ENCODE measurements around the gene PCDH9. TPM values are rescaled to one million over a fixed set of nuclear protein-coding genes. Genes with fewer than 3 reads are reported as not detected.

Gene PCDH9
- total RNA-seq, 1 experiment from 2014 or later: 4.2 TPM

DNA sequence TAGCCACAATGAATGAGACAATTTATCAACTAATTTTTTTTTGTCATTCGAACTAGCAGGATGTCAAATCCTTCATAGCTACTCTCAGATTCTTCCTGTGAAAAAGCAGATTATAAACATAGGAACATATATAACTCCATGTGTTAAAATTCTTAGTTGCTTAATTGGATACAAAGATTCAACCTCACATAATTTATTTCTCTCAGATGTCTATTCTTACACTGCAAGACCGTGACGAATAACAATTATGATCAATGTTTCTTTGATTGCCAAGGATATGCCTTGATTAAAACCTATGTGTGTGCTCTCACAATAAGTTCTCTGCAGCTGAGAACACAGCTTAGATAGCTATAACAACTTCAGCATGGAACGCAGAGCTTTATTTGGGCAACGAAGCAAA, 872.7 kb downstream of the PCDH9 start:
- in situ Hi-C loops (cut with HindIII; ENCODE audit: low pct_unique_long_range_greater_than_20kb, low sequenced_read_pairs) (no loop called here), intact Hi-C loops (cut with micrococcal nuclease; ENCODE audit: unreplicated experiment) (no loop called here)
- H3K36me3 ChIP-seq (ENCODE audit: control insufficient read depth, insufficient read depth, low read length): no peaks in the 10 kb centered on the region
- no peaks in the 10 kb centered on the region for H3K27me3 ChIP-seq (ENCODE audit: control insufficient read depth, insufficient read depth, low read length)
- DNase-seq (ENCODE audit: low read depth, low spot score) (no peak), ATAC-seq (no peak)
- TF ChIP-seq POLR2AphosphoS5 (IDR thresholded peaks at IDR 0.05; ENCODE audit: low read depth, low read length) (no peak), SIN3A (IDR thresholded peaks at IDR 0.05; ENCODE audit: borderline replicate concordance, insufficient read depth, low read depth, low read length) (no peak), TCF7L2 (IDR thresholded peaks at IDR 0.05; ENCODE audit: low read depth, low read length) (no peak)
- TF ChIP-seq, protein P1, sequence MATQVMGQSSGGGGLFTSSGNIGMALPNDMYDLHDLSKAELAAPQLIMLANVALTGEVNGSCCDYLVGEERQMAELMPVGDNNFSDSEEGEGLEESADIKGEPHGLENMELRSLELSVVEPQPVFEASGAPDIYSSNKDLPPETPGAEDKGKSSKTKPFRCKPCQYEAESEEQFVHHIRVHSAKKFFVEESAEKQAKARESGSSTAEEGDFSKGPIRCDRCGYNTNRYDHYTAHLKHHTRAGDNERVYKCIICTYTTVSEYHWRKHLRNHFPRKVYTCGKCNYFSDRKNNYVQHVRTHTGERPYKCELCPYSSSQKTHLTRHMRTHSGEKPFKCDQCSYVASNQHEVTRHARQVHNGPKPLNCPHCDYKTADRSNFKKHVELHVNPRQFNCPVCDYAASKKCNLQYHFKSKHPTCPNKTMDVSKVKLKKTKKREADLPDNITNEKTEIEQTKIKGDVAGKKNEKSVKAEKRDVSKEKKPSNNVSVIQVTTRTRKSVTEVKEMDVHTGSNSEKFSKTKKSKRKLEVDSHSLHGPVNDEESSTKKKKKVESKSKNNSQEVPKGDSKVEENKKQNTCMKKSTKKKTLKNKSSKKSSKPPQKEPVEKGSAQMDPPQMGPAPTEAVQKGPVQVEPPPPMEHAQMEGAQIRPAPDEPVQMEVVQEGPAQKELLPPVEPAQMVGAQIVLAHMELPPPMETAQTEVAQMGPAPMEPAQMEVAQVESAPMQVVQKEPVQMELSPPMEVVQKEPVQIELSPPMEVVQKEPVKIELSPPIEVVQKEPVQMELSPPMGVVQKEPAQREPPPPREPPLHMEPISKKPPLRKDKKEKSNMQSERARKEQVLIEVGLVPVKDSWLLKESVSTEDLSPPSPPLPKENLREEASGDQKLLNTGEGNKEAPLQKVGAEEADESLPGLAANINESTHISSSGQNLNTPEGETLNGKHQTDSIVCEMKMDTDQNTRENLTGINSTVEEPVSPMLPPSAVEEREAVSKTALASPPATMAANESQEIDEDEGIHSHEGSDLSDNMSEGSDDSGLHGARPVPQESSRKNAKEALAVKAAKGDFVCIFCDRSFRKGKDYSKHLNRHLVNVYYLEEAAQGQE (IDR thresholded peaks at IDR 0.05; ENCODE audit: insufficient read depth in 1 of 2, low read depth in 2 of 2, low read length in 1 of 2): no peak
- TF ChIP-seq, protein P2, sequence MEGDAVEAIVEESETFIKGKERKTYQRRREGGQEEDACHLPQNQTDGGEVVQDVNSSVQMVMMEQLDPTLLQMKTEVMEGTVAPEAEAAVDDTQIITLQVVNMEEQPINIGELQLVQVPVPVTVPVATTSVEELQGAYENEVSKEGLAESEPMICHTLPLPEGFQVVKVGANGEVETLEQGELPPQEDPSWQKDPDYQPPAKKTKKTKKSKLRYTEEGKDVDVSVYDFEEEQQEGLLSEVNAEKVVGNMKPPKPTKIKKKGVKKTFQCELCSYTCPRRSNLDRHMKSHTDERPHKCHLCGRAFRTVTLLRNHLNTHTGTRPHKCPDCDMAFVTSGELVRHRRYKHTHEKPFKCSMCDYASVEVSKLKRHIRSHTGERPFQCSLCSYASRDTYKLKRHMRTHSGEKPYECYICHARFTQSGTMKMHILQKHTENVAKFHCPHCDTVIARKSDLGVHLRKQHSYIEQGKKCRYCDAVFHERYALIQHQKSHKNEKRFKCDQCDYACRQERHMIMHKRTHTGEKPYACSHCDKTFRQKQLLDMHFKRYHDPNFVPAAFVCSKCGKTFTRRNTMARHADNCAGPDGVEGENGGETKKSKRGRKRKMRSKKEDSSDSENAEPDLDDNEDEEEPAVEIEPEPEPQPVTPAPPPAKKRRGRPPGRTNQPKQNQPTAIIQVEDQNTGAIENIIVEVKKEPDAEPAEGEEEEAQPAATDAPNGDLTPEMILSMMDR (IDR thresholded peaks at IDR 0.05): no peak
- ChIA-PET CTCF (no interaction called here), POLR2A (no interaction called here)
- no peaks in the 10 kb centered on the region; the same call in 1 of the 2 replicates for H3K4me1 ChIP-seq (ENCODE audit: control insufficient read depth, insufficient read depth, low read length)
- H3K4me3 ChIP-seq (ENCODE audit: low read depth in 2 of 2, low read length in 2 of 2): no peak overlapping the region
- no peaks in the 10 kb centered on the region for H3K9me3 ChIP-seq (ENCODE audit: control insufficient read depth, insufficient read depth, low read depth, low read length)
- BruUV-seq (replicated peaks): no TSS peak
- H3K27ac ChIP-seq (ENCODE audit: low read length): no peak overlapping the region

DNA sequence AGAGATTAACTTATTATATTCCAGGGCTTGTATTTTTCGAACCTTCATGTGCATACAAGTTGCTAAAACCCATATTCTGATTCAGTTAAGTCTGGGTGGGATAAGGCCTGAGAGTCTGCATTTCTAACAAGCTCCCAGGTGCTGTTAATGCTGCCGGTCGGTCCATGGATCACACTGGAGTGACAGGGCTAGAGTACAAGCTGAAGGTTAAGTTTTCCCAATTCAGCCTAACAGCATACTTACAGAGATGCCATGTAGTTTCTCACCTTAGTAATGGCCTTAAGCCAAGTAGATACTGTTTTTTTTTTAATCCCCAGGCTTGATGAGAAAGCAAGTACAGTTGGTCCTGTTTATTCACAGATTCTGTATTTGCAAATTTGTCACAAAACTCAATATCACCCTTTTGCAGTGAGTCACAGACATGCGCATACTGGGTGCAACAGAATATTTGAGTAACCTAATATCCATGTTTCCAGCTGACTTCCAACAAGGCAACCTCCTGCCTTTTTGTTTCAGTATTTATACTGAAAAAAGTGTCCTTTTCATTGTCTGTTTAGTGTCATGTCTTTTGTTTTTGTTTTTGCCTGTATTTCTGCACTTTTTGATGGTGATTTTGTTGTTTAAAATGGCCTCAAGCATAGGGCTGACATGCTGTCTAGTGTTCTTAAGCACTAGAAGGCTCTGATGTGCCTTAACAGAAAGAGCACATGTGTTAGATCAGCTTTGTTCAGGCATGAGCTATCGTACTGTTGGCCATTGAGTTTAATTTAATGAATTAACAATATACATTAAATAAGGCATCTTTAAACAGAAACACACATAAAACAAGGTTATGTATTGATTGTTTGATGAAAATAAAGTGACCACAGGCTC, 875.0 kb downstream of the PCDH9 start:
- POLR2A ChIA-PET: no interaction called here
- TF ChIP-seq, protein P1 (IDR thresholded peaks at IDR 0.05; ENCODE audit: insufficient read depth in 1 of 2, low read depth in 2 of 2, low read length in 1 of 2): no peak
- no peak for TF ChIP-seq POLR2AphosphoS5 (IDR thresholded peaks at IDR 0.05; ENCODE audit: low read depth, low read length)
- TF ChIP-seq TCF7L2 (IDR thresholded peaks at IDR 0.05; ENCODE audit: low read depth, low read length): no peak
- TF ChIP-seq SIN3A (IDR thresholded peaks at IDR 0.05; ENCODE audit: borderline replicate concordance, insufficient read depth, low read depth, low read length): no peak
- TF ChIP-seq, protein P2 (IDR thresholded peaks at IDR 0.05): no peak
- intact Hi-C loops (cut with micrococcal nuclease; ENCODE audit: unreplicated experiment): no loop called here
- DNase-seq (ENCODE audit: low read depth, low spot score) (no peak), ATAC-seq (no peak)
- Histone ChIP-seq H3K4me1 (ENCODE audit: control insufficient read depth, insufficient read depth, low read length) (no peaks in the 10 kb centered on the region; the same call in 1 of the 2 replicates), H3K36me3 (ENCODE audit: control insufficient read depth, insufficient read depth, low read length) (no peaks in the 10 kb centered on the region), H3K4me3 (ENCODE audit: low read depth in 2 of 2, low read length in 2 of 2) (no peak overlapping the region), H3K27ac (ENCODE audit: low read length) (peak overlapping the region; percentile 57; the same call in 1 of the 2 replicates), H3K9me3 (ENCODE audit: control insufficient read depth, insufficient read depth, low read depth, low read length) (no peaks in the 10 kb centered on the region), H3K27me3 (ENCODE audit: control insufficient read depth, insufficient read depth, low read length) (no peaks in the 10 kb centered on the region)
- CTCF ChIA-PET: no interaction called here
- no TSS peak for BruUV-seq (replicated peaks)
- in situ Hi-C loops (cut with HindIII; ENCODE audit: low pct_unique_long_range_greater_than_20kb, low sequenced_read_pairs): no loop called here
